Measurements from ENCODE around the gene RPUSD3. TPM values are rescaled to one million over a fixed set of nuclear protein-coding genes. Genes with fewer than 3 reads are reported as not detected.

RPUSD3 gene
- polyA plus RNA-seq, 4 donors: 19.2 to 41.1 (median 25.7) TPM

DNA sequence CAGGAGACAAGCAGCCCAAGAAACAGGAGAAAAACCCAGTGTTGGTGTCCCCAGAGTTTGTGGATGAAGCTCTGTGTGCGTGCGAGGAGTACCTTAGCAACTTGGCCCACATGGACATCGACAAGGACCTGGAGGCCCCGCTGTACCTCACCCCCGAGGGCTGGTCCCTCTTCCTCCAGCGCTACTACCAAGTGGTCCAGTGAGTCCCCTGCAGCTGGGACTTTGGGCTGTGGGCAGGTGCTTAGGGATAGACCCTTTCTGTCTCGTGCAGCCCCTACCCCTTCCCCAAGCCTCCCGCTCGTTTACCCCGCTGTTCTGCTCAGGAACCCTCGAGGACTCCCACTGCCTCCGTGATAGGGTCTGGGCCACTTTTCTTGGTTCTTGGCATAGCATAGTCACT is 23.3 kb downstream of the RPUSD3 start:
- Histone ChIP-seq H3K36me3 (ENCODE audit: control insufficient read depth in 3 of 3, insufficient read depth in 2 of 3, low read depth in 1 of 3, low read length in 3 of 3) (peaks cover 0 to 30% (median 0%) of the 10 kb centered on the region in 3 donors), H3K9me3 (ENCODE audit: control insufficient read depth in 2 of 2, insufficient read depth in 1 of 2, low read depth in 1 of 2, low read length in 1 of 2) (no peaks in the 10 kb centered on the region), H3K4me1 (ENCODE audit: control insufficient read depth in 3 of 3, insufficient read depth in 2 of 3, low read depth in 1 of 3, low read length in 2 of 3) (no peaks in the 10 kb centered on the region), H3K27me3 (ENCODE audit: control insufficient read depth in 3 of 3, insufficient read depth in 3 of 3, low read length in 3 of 3) (no peaks in the 10 kb centered on the region), H3K27ac (ENCODE audit: low read depth in 1 of 3, low read length in 2 of 3) (no peak overlapping the region), H3K4me3 (ENCODE audit: low read depth in 1 of 3, low read length in 3 of 3) (no peak overlapping the region)
- no peak for DNase-seq
- no peak for FAIRE-seq
- WGBS, 3 donors: 90 to 95% (median 92%) methylated on average over 12 of the region's 12 CpGs

DNA sequence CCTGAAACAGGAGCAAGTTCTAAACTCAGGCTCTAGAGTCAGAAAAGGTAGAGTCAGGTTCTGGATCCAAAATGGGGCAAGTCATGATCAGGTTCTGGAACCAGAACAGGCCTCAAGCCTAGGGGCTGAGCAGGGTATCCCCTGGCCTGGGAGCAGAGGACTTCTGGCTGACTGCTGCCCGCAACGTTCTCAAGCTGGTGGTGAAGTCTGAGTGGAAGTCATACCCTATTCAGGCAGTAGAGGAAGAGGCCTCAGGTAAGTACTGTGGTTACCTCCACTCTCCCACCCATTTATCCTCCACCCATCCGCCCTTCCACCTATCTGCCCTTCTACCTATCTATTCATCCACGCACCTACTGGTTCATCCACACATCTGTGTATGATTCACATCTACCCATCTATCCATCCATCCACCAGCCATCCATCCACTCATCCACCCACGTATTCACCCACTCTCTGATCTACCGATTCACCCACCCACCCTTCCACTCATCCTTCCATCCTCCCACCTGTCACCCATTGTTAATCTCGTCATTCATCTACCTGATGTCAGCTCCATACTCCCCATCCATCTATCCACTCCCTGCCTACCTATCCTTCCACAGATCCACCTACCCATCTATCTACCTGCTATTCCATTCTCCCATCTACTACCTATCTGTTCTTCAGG is 25.0 kb downstream of the RPUSD3 start:
- FAIRE-seq: no peak
- Histone ChIP-seq H3K27me3 (ENCODE audit: control insufficient read depth in 3 of 3, insufficient read depth in 3 of 3, low read length in 3 of 3) (no peaks in the 10 kb centered on the region), H3K36me3 (ENCODE audit: control insufficient read depth in 3 of 3, insufficient read depth in 2 of 3, low read depth in 1 of 3, low read length in 3 of 3) (peaks cover 0 to 40% (median 0%) of the 10 kb centered on the region in 3 donors), H3K4me3 (ENCODE audit: low read depth in 1 of 3, low read length in 3 of 3) (no peak overlapping the region), H3K9me3 (ENCODE audit: control insufficient read depth in 2 of 2, insufficient read depth in 1 of 2, low read depth in 1 of 2, low read length in 1 of 2) (no peaks in the 10 kb centered on the region), H3K4me1 (ENCODE audit: control insufficient read depth in 3 of 3, insufficient read depth in 2 of 3, low read depth in 1 of 3, low read length in 2 of 3) (no peaks in the 10 kb centered on the region), H3K27ac (ENCODE audit: low read depth in 1 of 3, low read length in 2 of 3) (no peak overlapping the region)
- no peak for DNase-seq
- 92 to 96% (median 94%) methylated on average over 6 of the region's 7 CpGs for WGBS, 3 donors

DNA sequence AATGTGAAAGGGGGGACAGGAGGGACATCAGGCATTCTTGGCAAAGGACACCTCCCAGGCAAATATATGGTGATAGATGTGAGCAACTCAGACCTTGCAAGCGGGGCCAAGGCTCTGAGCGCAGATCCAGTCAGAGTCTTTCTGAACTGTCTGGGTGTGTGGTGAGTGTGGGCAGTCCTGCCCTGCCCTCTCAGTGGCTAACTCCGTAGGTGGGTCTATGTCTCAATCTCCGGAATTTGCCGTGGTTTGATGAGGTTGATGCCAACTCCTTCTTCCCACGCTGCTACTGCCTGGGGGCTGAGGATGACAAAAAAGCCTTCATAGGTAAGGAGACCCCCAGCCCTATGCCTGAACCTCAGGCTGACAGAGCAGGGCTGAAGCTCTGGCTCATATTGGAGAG is 26.4 kb downstream of the RPUSD3 start:
- no peaks in the 10 kb centered on the region for H3K4me1 ChIP-seq (ENCODE audit: control insufficient read depth in 3 of 3, insufficient read depth in 2 of 3, low read depth in 1 of 3, low read length in 2 of 3)
- H3K36me3 ChIP-seq (ENCODE audit: control insufficient read depth in 3 of 3, insufficient read depth in 2 of 3, low read depth in 1 of 3, low read length in 3 of 3): peaks cover 0 to 49% (median 0%) of the 10 kb centered on the region in 3 donors
- no peaks in the 10 kb centered on the region for H3K9me3 ChIP-seq (ENCODE audit: control insufficient read depth in 2 of 2, insufficient read depth in 1 of 2, low read depth in 1 of 2, low read length in 1 of 2)
- 92 to 94% (median 93%) methylated on average over 6 of the region's 6 CpGs for WGBS, 3 donors
- no peak overlapping the region for H3K4me3 ChIP-seq (ENCODE audit: low read depth in 1 of 3, low read length in 3 of 3)
- no peak overlapping the region for H3K27ac ChIP-seq (ENCODE audit: low read depth in 1 of 3, low read length in 2 of 3)
- FAIRE-seq (no peak), DNase-seq (no peak)
- H3K27me3 ChIP-seq (ENCODE audit: control insufficient read depth in 3 of 3, insufficient read depth in 3 of 3, low read length in 3 of 3): no peaks in the 10 kb centered on the region

DNA sequence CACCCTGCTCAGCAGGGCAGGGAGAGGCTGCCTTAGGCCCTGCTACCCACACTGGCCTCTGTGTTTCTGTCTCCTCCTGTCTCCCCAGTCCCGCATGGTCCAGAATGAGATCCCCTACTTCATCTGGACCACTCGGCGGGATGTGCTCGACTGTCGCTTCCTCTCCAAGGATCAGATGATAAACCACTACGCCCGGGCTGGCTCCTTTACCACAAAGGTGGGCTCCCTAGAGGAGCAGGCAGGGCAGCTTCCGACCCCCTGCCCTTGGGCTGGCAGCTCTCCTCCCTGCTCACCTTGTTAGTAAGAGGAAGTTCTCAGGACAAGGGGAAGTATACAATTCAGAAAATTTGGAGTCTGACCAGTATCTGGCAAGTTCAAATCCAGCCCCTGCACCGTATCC is 27.8 kb downstream of the RPUSD3 start:
- Histone ChIP-seq H3K4me1 (ENCODE audit: control insufficient read depth in 3 of 3, insufficient read depth in 2 of 3, low read depth in 1 of 3, low read length in 2 of 3) (peaks cover 0 to under 1% (median 0%) of the 10 kb centered on the region in 3 donors), H3K27ac (ENCODE audit: low read depth in 1 of 3, low read length in 2 of 3) (no peak overlapping the region), H3K4me3 (ENCODE audit: low read depth in 1 of 3, low read length in 3 of 3) (no peak overlapping the region), H3K36me3 (ENCODE audit: control insufficient read depth in 3 of 3, insufficient read depth in 2 of 3, low read depth in 1 of 3, low read length in 3 of 3) (peaks cover 0 to 50% (median 0%) of the 10 kb centered on the region in 3 donors), H3K27me3 (ENCODE audit: control insufficient read depth in 3 of 3, insufficient read depth in 3 of 3, low read length in 3 of 3) (no peaks in the 10 kb centered on the region), H3K9me3 (ENCODE audit: control insufficient read depth in 2 of 2, insufficient read depth in 1 of 2, low read depth in 1 of 2, low read length in 1 of 2) (no peaks in the 10 kb centered on the region)
- WGBS, 3 donors: 93 to 97% (median 94%) methylated on average over 9 of the region's 9 CpGs
- no peak for FAIRE-seq
- no peak for DNase-seq

DNA sequence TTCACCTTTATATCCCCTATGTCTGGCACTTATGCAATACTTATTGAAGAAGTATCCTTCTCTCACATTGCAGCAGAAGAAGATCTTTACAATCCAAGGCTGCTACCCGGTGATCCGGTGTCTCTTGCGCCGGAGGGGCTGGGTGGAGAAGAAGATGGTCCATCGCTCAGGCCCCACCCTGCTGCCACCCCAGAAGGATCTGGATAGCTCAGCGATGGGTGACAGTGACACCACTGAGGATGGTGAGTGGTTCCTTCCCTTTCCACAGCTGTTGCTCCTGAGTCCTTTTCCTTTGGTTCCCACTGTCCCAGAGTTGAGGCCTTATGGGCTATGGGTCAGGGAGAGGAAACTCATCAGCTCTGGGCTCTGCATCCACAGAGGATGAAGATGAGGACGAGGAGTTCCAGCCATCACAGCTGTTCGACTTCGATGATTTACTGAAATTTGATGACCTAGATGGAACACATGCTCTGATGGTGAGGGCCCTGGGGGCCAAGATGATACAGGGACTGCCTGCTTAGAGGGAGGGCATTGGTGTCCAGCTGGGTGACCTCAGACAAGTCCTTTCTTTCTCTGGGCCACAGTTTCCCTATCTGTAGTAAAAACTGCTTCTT is 30.8 kb downstream of the RPUSD3 start:
- 93 to 97% (median 94%) methylated on average over 9 of the region's 9 CpGs for WGBS, 3 donors
- FAIRE-seq: no peak

DNA sequence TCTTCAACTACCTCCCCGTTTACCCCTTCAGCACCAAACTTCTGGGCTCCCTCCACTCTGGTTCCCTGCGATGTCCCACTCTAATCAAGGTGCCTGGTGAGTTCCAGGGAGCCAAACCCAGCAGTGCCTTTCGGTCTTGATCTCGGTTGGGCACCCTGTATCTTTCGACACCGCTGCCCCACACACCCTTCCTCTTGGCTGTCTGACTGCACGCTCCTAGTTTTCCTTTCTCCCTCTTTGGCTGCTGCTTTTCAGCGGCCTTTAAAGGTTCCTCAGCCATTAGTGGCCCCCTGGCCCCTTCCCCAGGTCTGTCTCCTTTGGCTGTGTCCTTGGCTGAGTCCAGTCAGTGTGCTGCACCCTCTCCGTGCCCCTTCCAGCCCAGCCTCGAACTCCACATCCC is 33.0 kb downstream of the RPUSD3 start:
- no peaks in the 10 kb centered on the region for H3K27me3 ChIP-seq (ENCODE audit: control insufficient read depth in 3 of 3, insufficient read depth in 3 of 3, low read length in 3 of 3)
- DNase-seq (no peak), FAIRE-seq (no peak)
- 39 to 62% (median 57%) methylated on average over 10 of the region's 10 CpGs for WGBS, 3 donors
- peak overlapping the region in 2 of 3 donors; percentile 32 to 86 for H3K27ac ChIP-seq (ENCODE audit: low read depth in 1 of 3, low read length in 2 of 3)
- H3K4me3 ChIP-seq (ENCODE audit: low read depth in 1 of 3, low read length in 3 of 3): peak overlapping the region in 2 of 3 donors; percentile 48 to 63
- H3K36me3 ChIP-seq (ENCODE audit: control insufficient read depth in 3 of 3, insufficient read depth in 2 of 3, low read depth in 1 of 3, low read length in 3 of 3): peaks cover 8 to 54% (median 16%) of the 10 kb centered on the region in 3 donors
- no peaks in the 10 kb centered on the region for H3K9me3 ChIP-seq (ENCODE audit: control insufficient read depth in 2 of 2, insufficient read depth in 1 of 2, low read depth in 1 of 2, low read length in 1 of 2)
- H3K4me1 ChIP-seq (ENCODE audit: control insufficient read depth in 3 of 3, insufficient read depth in 2 of 3, low read depth in 1 of 3, low read length in 2 of 3): peaks cover 0 to 19% (median 2%) of the 10 kb centered on the region in 3 donors

More for the DNA sequence above, 30.8 kb downstream of the RPUSD3 start:
- Histone ChIP-seq H3K27me3 (ENCODE audit: control insufficient read depth in 3 of 3, insufficient read depth in 3 of 3, low read length in 3 of 3) (no peaks in the 10 kb centered on the region), H3K9me3 (ENCODE audit: control insufficient read depth in 2 of 2, insufficient read depth in 1 of 2, low read depth in 1 of 2, low read length in 1 of 2) (no peaks in the 10 kb centered on the region), H3K27ac (ENCODE audit: low read depth in 1 of 3, low read length in 2 of 3) (no peak overlapping the region), H3K4me3 (ENCODE audit: low read depth in 1 of 3, low read length in 3 of 3) (no peak overlapping the region), H3K4me1 (ENCODE audit: control insufficient read depth in 3 of 3, insufficient read depth in 2 of 3, low read depth in 1 of 3, low read length in 2 of 3) (peaks cover 0 to 18% (median 2%) of the 10 kb centered on the region in 3 donors), H3K36me3 (ENCODE audit: control insufficient read depth in 3 of 3, insufficient read depth in 2 of 3, low read depth in 1 of 3, low read length in 3 of 3) (peaks cover 0 to 49% (median 0%) of the 10 kb centered on the region in 3 donors)
- no peak for DNase-seq

DNA sequence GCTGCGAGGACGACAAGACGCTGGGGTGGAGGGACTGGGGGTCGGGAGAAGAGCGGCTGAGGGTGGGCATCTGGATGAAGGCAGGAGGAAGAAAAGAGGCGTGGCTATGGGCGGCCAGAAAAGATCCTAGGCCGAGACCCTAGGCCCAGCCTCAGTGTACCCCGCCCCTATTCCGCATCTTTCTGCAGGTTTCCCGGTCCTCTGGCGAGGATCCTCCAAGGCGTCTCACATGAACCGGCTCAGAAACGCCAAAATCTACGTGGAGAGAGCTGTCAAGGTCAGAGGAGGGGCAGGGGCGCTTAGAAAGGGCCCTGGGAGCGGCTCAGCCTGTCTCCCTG is 33.4 kb downstream of the RPUSD3 start:
- DNase-seq: no peak
- Histone ChIP-seq H3K27me3 (ENCODE audit: control insufficient read depth in 3 of 3, insufficient read depth in 3 of 3, low read length in 3 of 3) (no peaks in the 10 kb centered on the region), H3K4me1 (ENCODE audit: control insufficient read depth in 3 of 3, insufficient read depth in 2 of 3, low read depth in 1 of 3, low read length in 2 of 3) (peaks cover under 1 to 24% (median 2%) of the 10 kb centered on the region in 3 donors), H3K36me3 (ENCODE audit: control insufficient read depth in 3 of 3, insufficient read depth in 2 of 3, low read depth in 1 of 3, low read length in 3 of 3) (peaks cover 11 to 54% (median 16%) of the 10 kb centered on the region in 3 donors), H3K4me3 (ENCODE audit: low read depth in 1 of 3, low read length in 3 of 3) (peak overlapping the region; percentile 48 to 85 (median 63)), H3K9me3 (ENCODE audit: control insufficient read depth in 2 of 2, insufficient read depth in 1 of 2, low read depth in 1 of 2, low read length in 1 of 2) (no peaks in the 10 kb centered on the region), H3K27ac (ENCODE audit: low read depth in 1 of 3, low read length in 2 of 3) (peak overlapping the region; percentile 86 to 97 (median 95))
- 4 to 20% (median 11%) methylated on average over 17 to 18 of the region's 18 CpGs for WGBS, 3 donors
- no peak for FAIRE-seq

DNA sequence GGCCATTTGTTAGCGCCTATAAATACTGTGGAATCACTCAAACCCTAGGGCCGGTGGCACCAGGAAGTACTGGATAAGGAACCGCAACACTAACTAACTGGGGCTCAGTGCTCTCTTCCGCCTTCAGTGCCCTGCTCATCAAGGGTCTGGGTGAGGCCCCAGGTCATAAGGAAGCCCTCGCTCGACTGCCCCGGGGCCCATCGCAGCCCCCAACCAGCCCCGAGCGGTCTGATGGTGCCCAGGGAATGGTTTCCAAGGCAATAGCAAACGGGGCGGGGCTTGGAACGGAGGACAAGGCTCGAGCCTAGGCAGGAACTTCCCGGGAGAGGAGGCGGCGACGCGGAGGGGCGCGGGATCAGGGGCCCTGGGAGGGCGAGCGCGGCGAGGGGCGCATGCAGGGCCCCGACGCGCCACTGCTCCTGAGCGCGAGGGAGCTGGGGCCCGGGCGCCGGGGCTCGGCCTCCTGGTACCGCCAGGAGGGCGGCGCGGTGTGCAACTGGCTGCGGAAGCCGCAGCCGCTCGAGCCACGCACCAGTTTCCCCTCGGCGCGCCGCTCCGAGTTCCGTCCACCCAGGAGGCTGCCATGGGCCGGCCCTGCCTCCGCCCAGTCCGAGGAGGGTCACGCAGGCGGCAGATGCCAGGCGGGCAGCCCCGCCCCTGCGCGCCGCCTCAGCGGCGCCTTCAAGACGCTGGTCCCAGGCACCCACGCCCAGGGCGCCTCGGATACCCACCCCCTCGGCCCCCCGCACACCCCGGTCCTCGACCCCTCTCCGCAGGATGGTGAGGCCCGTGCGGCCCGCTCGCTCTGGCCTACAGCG is 34.0 kb downstream of the RPUSD3 start, which contains the start of gene TTLL3:
Gene TTLL3, plus strand, starts transcription at position 648 of the 818 bp plus-strand sequence. CDS start 400 bp downstream, outside the sequence.
- FAIRE-seq: no peak

More for the DNA sequence above, 34.0 kb downstream of the RPUSD3 start, which contains the start of gene TTLL3:
- DNase-seq: peak; percentile 78 to 92
- Histone ChIP-seq H3K27ac (ENCODE audit: low read depth in 1 of 3, low read length in 2 of 3) (peak within 1 kb of the TSS; percentile 86 to 97 (median 95)), H3K36me3 (ENCODE audit: control insufficient read depth in 3 of 3, insufficient read depth in 2 of 3, low read depth in 1 of 3, low read length in 3 of 3) (peaks cover 12 to 54% (median 17%) of the 10 kb centered on the region in 3 donors), H3K9me3 (ENCODE audit: control insufficient read depth in 2 of 2, insufficient read depth in 1 of 2, low read depth in 1 of 2, low read length in 1 of 2) (no peaks in the 10 kb centered on the region), H3K4me1 (ENCODE audit: control insufficient read depth in 3 of 3, insufficient read depth in 2 of 3, low read depth in 1 of 3, low read length in 2 of 3) (peaks cover 2 to 27% (median 2%) of the 10 kb centered on the region in 3 donors), H3K4me3 (ENCODE audit: low read depth in 1 of 3, low read length in 3 of 3) (peak within 1 kb of the TSS; percentile 48 to 85 (median 63)), H3K27me3 (ENCODE audit: control insufficient read depth in 3 of 3, insufficient read depth in 3 of 3, low read length in 3 of 3) (no peaks in the 10 kb centered on the region)
- WGBS, 3 donors: 1% methylated on average over 44 to 76 of the region's 76 CpGs
